Fibroblast of the aortic adventitia (primary cell): ENCODE measurements around the gene NANS. TPM values are rescaled to one million over a fixed set of nuclear protein-coding genes. Genes with fewer than 3 reads are reported as not detected.
"Not testable (repeated sequence)": the region's sequence is repeated elsewhere in the genome, so short reads cannot be mapped to it uniquely, and the experiment has no call there.

ENCODE experiments used
- DNase-seq: peaks from one replicate; pipeline ENCODE4 v3.0.0-alpha.2; 2010; ENCODE audit warnings: low read depth
- H3K4me3 ChIP-seq: 2 replicates; pipeline ENCODE4 v1.5.1; 2011; ENCODE audit warnings: low read depth, mild to moderate bottlenecking, control low read depth, low read length, moderate library complexity
- CTCF ChIP-seq: IDR thresholded peaks from 2 replicates; pipeline ENCODE4 v1.5.1; 2011; ENCODE audit warnings: mild to moderate bottlenecking, low read length, control low read depth, inconsistent platforms; ENCODE audit not compliant: insufficient read depth
- total RNA-seq: library from RNA; depleted of rRNA; stranded (reverse); fragments of >200 nt; gene quantifications from 2 replicates; pipeline ENCODE4 v1.2.3, GENCODE V29; 2012; ENCODE audit warnings: low replicate concordance

NANS gene
- total RNA-seq, 1 donor, result 62.5 TPM

- no peak for TF ChIP-seq CTCF
- H3K4me3 ChIP-seq, result no peak overlapping the region
- DNase-seq, result no peak
Measured at GRCh38 chr9:98011122-98011521, 45.4 kb upstream of the NANS start.

- no peak for TF ChIP-seq CTCF
- DNase-seq, result no peak
- no peak overlapping the region for H3K4me3 ChIP-seq
Measured at GRCh38 chr9:98016137-98016680, 40.3 kb upstream of the NANS start.

- H3K4me3 ChIP-seq, result no peak overlapping the region
- no peak for DNase-seq
- no peak for TF ChIP-seq CTCF
Measured at GRCh38 chr9:98017306-98017705, 39.2 kb upstream of the NANS start.

- no peak for TF ChIP-seq CTCF
- DNase-seq, result no peak
- H3K4me3 ChIP-seq, result no peak overlapping the region
Measured at GRCh38 chr9:98018347-98018746, 38.2 kb upstream of the NANS start.

GRCh38 chr9:98019098-98019497, 37.4 kb upstream of the NANS start:
- no peak for TF ChIP-seq CTCF
- no peak for DNase-seq
- no peak overlapping the region for H3K4me3 ChIP-seq

- not testable (repeated sequence) for H3K4me3 ChIP-seq, DNase-seq
Measured at GRCh38 chr9:98019869-98020268, 36.7 kb upstream of the NANS start.

GRCh38 chr9:98020476-98021145, 35.9 kb upstream of the NANS start:
- TF ChIP-seq CTCF, result no peak
- DNase-seq, result no peak
- H3K4me3 ChIP-seq, result no peak overlapping the region
